GM12878 (cell line): ENCODE results near the gene FBF1. TPM values are rescaled to one million over a fixed set of nuclear protein-coding genes. Genes with fewer than 3 reads are reported as not detected.
A peak's percentile ranks its signal among the peaks of the same experiment; 100 is the strongest.

Experiments
- BRCA1 ChIP-seq: IDR thresholded peaks from 2 replicates; pipeline ENCODE4 v1.6.1; 2011; ENCODE audit warnings: low read depth, low read length, improper control_type of control experiment
- CHD2 ChIP-seq: IDR thresholded peaks from 2 replicates; pipeline ENCODE4 v1.6.1; 2011; ENCODE audit warnings: low read depth, low read length, improper control_type of control experiment, borderline replicate concordance
- CHD4 ChIP-seq: fragments of 200-600 bp; sonication (generic); IDR thresholded peaks from 2 replicates; pipeline ENCODE4 v1.6.1; 2016; ENCODE audit warnings: mild to moderate bottlenecking
- CREB1 ChIP-seq: IDR thresholded peaks from 2 replicates; pipeline ENCODE4 v1.6.1; 2012; ENCODE audit warnings: low read depth, mild to moderate bottlenecking, inconsistent platforms
- DPF2 ChIP-seq: fragments of 450-650 bp; IDR thresholded peaks from 2 replicates; pipeline ENCODE4 v1.6.1; 2017; ENCODE audit warnings: mild to moderate bottlenecking
- HCFC1 ChIP-seq: fragments of 150-350 bp; IDR thresholded peaks from 2 replicates; pipeline ENCODE4 v1.6.1; 2014; ENCODE audit warnings: low read length
- HDGF ChIP-seq: fragments of 450-650 bp; IDR thresholded peaks from 2 replicates; pipeline ENCODE4 v1.6.1; 2016; ENCODE audit warnings: antibody characterized with exemption
- IRF3 ChIP-seq: fragments of 450-650 bp; IDR thresholded peaks from 2 replicates; pipeline ENCODE4 v1.6.1; 2014; ENCODE audit warnings: mild to moderate bottlenecking
- IRF5 ChIP-seq: fragments of 450-650 bp; IDR thresholded peaks from 2 replicates; pipeline ENCODE4 v1.6.1; 2017; ENCODE audit warnings: borderline replicate concordance
- MEF2A ChIP-seq: IDR thresholded peaks from 2 replicates; pipeline ENCODE4 v1.6.1; 2011; ENCODE audit warnings: low read depth, mild to moderate bottlenecking, low read length, moderate library complexity; ENCODE audit not compliant: insufficient read depth
- NFIC ChIP-seq: IDR thresholded peaks from 2 replicates; pipeline ENCODE4 v1.6.1; 2012; ENCODE audit warnings: low read depth, mild to moderate bottlenecking, inconsistent platforms, low read length, moderate library complexity
- NFYA ChIP-seq: IDR thresholded peaks from 2 replicates; pipeline ENCODE4 v1.6.1; 2011; ENCODE audit warnings: low read depth, mild to moderate bottlenecking, low read length, improper control_type of control experiment, borderline replicate concordance
- NFYB ChIP-seq: IDR thresholded peaks from 2 replicates; pipeline ENCODE4 v1.6.1; 2011; ENCODE audit warnings: low read depth, mild to moderate bottlenecking, low read length, improper control_type of control experiment, moderate library complexity; ENCODE audit not compliant: insufficient read depth
- SIX5 ChIP-seq: IDR thresholded peaks from 2 replicates; pipeline ENCODE4 v1.6.1; 2011; ENCODE audit warnings: mild to moderate bottlenecking, low read depth, low read length, moderate library complexity; ENCODE audit not compliant: severe bottlenecking
- SMAD1 ChIP-seq: fragments of 450-650 bp; IDR thresholded peaks from 2 replicates; pipeline ENCODE4 v1.6.1; 2018; ENCODE audit warnings: mild to moderate bottlenecking, low read depth; ENCODE audit not compliant: partially characterized antibody
- SMAD5 ChIP-seq: IDR thresholded peaks from 2 replicates; pipeline ENCODE4 v1.6.1; 2016; ENCODE audit warnings: antibody characterized with exemption, low read depth
- SMC3 ChIP-seq: IDR thresholded peaks from 2 replicates; pipeline ENCODE4 v1.6.1; 2011; ENCODE audit warnings: low read length, improper control_type of control experiment, borderline replicate concordance
- TAF1 ChIP-seq: IDR thresholded peaks from 2 replicates; pipeline ENCODE4 v1.6.1; 2011; ENCODE audit warnings: mild to moderate bottlenecking, low read depth, low read length, borderline replicate concordance
- YY1 ChIP-seq: IDR thresholded peaks from 2 replicates; pipeline ENCODE4 v1.6.1; 2011; ENCODE audit warnings: low read depth, mild to moderate bottlenecking, low read length
- ZNF207 ChIP-seq: fragments of 450-650 bp; IDR thresholded peaks from 2 replicates; pipeline ENCODE4 v1.6.1; 2014; ENCODE audit warnings: antibody characterized with exemption, mild to moderate bottlenecking, borderline replicate concordance
- ZNF274 ChIP-seq: IDR thresholded peaks from one replicate; pipeline ENCODE4 v1.8.0; 2011; ENCODE audit not compliant: insufficient read length, insufficient read depth
- ZZZ3 ChIP-seq: IDR thresholded peaks from 2 replicates; pipeline ENCODE4 v1.6.1; 2011; ENCODE audit warnings: low read depth; ENCODE audit not compliant: control insufficient read depth, insufficient read length
- polyA plus RNA-seq, 11 experiments: library from polyadenylated mRNA; depleted of rRNA in 4 of 11; unstranded in 6 of 11; stranded (reverse) in 5 of 11; fragments of >200 nt; fragmentation: Nextera tagmentation in 4 of 11; fragmentation: Illumina TruSeq in 1 of 11; extraction: Ambion mirVana in 4 of 11; extraction: Trizol in 1 of 11; gene quantifications; 1 replicate in 1 of 11; 2 replicates in 10 of 11; pipeline versions ENCODE4 v1.2.1 to v1.2.3, GENCODE V29; 2011 to 2016; ENCODE audit warnings: inconsistent platforms in 2 of 11, missing spikeins in 2 of 11, low read depth in 1 of 11
- total RNA-seq, 4 experiments: library from RNA; depleted of rRNA in 3 of 4; stranded (reverse); fragments of >200 nt in 3 of 4; fragmentation: Illumina TruSeq in 1 of 4; extraction: Trizol in 1 of 4; gene quantifications; 2 replicates each; pipeline versions ENCODE4 v1.2.1 to v1.2.3, GENCODE V29; 2013 to 2021
- TF ChIP-seq, protein P1 (sequence below): fragments of 450-650 bp; IDR thresholded peaks from 2 replicates; pipeline ENCODE4 v1.6.1; 2018; ENCODE audit warnings: borderline replicate concordance, mild to moderate bottlenecking; ENCODE audit not compliant: partially characterized antibody
- TF ChIP-seq, protein P2 (sequence below): fragments of 450-650 bp; formaldehyde crosslinking; IDR thresholded peaks from 2 replicates; pipeline ENCODE4 v1.5.0; 2022; ENCODE audit warnings: mild to moderate bottlenecking, missing genetic modification characterization

Gene FBF1
- total and polyA plus RNA-seq, 10 of the 15 experiments (the other 5 are each of a cell fraction or from before 2014, with no cell fraction given), result 0.29 to 15.0 (median 7.0) TPM

- TF ChIP-seq, protein P1, sequence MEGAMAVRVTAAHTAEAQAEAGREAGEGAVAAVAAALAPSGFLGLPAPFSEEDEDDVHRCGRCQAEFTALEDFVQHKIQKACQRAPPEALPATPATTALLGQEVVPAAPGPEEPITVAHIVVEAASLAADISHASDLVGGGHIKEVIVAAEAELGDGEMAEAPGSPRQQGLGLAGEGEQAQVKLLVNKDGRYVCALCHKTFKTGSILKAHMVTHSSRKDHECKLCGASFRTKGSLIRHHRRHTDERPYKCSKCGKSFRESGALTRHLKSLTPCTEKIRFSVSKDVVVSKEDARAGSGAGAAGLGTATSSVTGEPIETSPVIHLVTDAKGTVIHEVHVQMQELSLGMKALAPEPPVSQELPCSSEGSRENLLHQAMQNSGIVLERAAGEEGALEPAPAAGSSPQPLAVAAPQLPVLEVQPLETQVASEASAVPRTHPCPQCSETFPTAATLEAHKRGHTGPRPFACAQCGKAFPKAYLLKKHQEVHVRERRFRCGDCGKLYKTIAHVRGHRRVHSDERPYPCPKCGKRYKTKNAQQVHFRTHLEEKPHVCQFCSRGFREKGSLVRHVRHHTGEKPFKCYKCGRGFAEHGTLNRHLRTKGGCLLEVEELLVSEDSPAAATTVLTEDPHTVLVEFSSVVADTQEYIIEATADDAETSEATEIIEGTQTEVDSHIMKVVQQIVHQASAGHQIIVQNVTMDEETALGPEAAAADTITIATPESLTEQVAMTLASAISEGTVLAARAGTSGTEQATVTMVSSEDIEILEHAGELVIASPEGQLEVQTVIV, result no peak
- TF ChIP-seq CHD2, result 0 out of 2 replicates have a peak, but pooled peaks have one; percentile 67
- no peak for TF ChIP-seq SMAD1
- TF ChIP-seq YY1, result peak; percentile 86
- no peak; the same call in 1 of the 2 replicates for TF ChIP-seq SMAD5
- no peak for TF ChIP-seq NFYA
- peak; percentile 94 for TF ChIP-seq HCFC1
- TF ChIP-seq MEF2A, result no peak
- no peak; the same call in 1 of the 2 replicates for TF ChIP-seq TAF1
- no peak for TF ChIP-seq DPF2
- no peak for TF ChIP-seq NFYB
- TF ChIP-seq BRCA1, result no peak
- TF ChIP-seq CHD4, result no peak
- no peak for TF ChIP-seq NFIC
- peak; percentile 85 for TF ChIP-seq SIX5
- no peak for TF ChIP-seq IRF3
- peak; percentile 76; the same call in 1 of the 2 replicates for TF ChIP-seq ZNF207
- TF ChIP-seq IRF5, result no peak
- 0 out of 2 replicates have a peak, but pooled peaks have one; percentile 58 for TF ChIP-seq HDGF
- no peak for TF ChIP-seq ZNF274
- no peak for TF ChIP-seq ZZZ3
- TF ChIP-seq, protein P2, sequence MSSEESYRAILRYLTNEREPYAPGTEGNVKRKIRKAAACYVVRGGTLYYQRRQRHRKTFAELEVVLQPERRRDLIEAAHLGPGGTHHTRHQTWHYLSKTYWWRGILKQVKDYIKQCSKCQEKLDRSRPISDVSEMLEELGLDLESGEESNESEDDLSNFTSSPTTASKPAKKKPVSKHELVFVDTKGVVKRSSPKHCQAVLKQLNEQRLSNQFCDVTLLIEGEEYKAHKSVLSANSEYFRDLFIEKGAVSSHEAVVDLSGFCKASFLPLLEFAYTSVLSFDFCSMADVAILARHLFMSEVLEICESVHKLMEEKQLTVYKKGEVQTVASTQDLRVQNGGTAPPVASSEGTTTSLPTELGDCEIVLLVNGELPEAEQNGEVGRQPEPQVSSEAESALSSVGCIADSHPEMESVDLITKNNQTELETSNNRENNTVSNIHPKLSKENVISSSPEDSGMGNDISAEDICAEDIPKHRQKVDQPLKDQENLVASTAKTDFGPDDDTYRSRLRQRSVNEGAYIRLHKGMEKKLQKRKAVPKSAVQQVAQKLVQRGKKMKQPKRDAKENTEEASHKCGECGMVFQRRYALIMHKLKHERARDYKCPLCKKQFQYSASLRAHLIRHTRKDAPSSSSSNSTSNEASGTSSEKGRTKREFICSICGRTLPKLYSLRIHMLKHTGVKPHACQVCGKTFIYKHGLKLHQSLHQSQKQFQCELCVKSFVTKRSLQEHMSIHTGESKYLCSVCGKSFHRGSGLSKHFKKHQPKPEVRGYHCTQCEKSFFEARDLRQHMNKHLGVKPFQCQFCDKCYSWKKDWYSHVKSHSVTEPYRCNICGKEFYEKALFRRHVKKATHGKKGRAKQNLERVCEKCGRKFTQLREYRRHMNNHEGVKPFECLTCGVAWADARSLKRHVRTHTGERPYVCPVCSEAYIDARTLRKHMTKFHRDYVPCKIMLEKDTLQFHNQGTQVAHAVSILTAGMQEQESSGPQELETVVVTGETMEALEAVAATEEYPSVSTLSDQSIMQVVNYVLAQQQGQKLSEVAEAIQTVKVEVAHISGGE, result no peak
- no peak for TF ChIP-seq SMC3
- peak; percentile 80 for TF ChIP-seq CREB1
Observed at GRCh38 chr17:75940727-75941441, at the start of gene FBF1 (continued).
